Activated CD4-positive, alpha-beta T cell treated with anti-CD3 and anti-CD28 coated beads, Interleukin-2, amount 10 ng/mL, durations not matched to agents 24 days and 14 days (primary cell): ENCODE data around the gene MYLIP. TPM values are rescaled to one million over a fixed set of nuclear protein-coding genes. Genes with fewer than 3 reads are reported as not detected.

ENCODE experiments used
- total RNA-seq: library from RNA; stranded (reverse); gene quantifications from 2 replicates; pipeline ENCODE4 v1.2.3, GENCODE V29; 2022

MYLIP gene
- total RNA-seq, 1 donor from 2014 or later: 18.5 TPM

Other genes starting within 250 kb of the MYLIP start
- gene GMPR, start 109.5 kb downstream of the MYLIP start, total RNA-seq: 1.0 and 2.1 TPM in 2 replicates